Endothelial cell of umbilical vein (primary cell): ENCODE data around the gene OGDH.

Experiments
- CTCF ChIP-seq, 2 donors: IDR thresholded peaks; 1 replicate in 1 of 2; 2 replicates in 1 of 2; pipeline ENCODE4 v1.5.1; 2011; ENCODE audit warnings: low read length in 2 of 2, mild to moderate bottlenecking in 2 of 2, moderate library complexity in 2 of 2, control low read depth in 1 of 2, inconsistent platforms in 1 of 2, low read depth in 1 of 2; ENCODE audit not compliant: insufficient read depth in 1 of 2; ENCODE audit errors: extremely low read depth in 1 of 2
- EZH2 ChIP-seq: IDR thresholded peaks from 2 replicates; pipeline ENCODE4 v1.6.1; 2012; ENCODE audit warnings: borderline replicate concordance, low read depth, mild to moderate bottlenecking, moderate library complexity, low read length, inconsistent platforms; ENCODE audit not compliant: severe bottlenecking
- FOS ChIP-seq: IDR thresholded peaks from 2 replicates; pipeline ENCODE4 v1.6.1; 2011; ENCODE audit warnings: mild to moderate bottlenecking, low read length, moderate library complexity, borderline replicate concordance; ENCODE audit not compliant: insufficient read depth
- JUN ChIP-seq: IDR thresholded peaks from 2 replicates; pipeline ENCODE4 v1.6.1; 2011; ENCODE audit warnings: borderline replicate concordance, low read depth; ENCODE audit not compliant: insufficient read length, insufficient read depth
- MAX ChIP-seq: IDR thresholded peaks from 2 replicates; pipeline ENCODE4 v1.6.1; 2011; ENCODE audit not compliant: insufficient read depth, insufficient read length
- MYC ChIP-seq: IDR thresholded peaks from one replicate; pipeline ENCODE4 v1.6.1; 2011; ENCODE audit warnings: mild to moderate bottlenecking, low read depth, low read length
- POLR2A ChIP-seq: IDR thresholded peaks from 2 replicates; pipeline ENCODE4 v1.6.1; 2012; ENCODE audit warnings: low read depth, mild to moderate bottlenecking, control low read depth, low read length
- POLR2AphosphoS5 ChIP-seq: IDR thresholded peaks from 2 replicates; pipeline ENCODE4 v1.6.1; 2012; ENCODE audit warnings: low read depth, mild to moderate bottlenecking, control low read depth, low read length, moderate library complexity; ENCODE audit not compliant: insufficient read depth

- TF ChIP-seq POLR2AphosphoS5: no peak
- no peak for TF ChIP-seq CTCF (IDR thresholded peaks at IDR 0.05; ENCODE audit: extremely low read depth in 1 of 2, insufficient read depth in 1 of 2, low read depth in 1 of 2, low read length in 2 of 2)
- TF ChIP-seq EZH2: no peak
- TF ChIP-seq POLR2A: no peak
- no peak for TF ChIP-seq MAX
- TF ChIP-seq MYC: no peak
- TF ChIP-seq JUN: peak; percentile 1
- TF ChIP-seq FOS: peak; percentile 15
Observed at GRCh38 chr7:44637788-44638594, 31.6 kb downstream of the OGDH start.
